ENCODE data around the gene CC2D1A.

DNA sequence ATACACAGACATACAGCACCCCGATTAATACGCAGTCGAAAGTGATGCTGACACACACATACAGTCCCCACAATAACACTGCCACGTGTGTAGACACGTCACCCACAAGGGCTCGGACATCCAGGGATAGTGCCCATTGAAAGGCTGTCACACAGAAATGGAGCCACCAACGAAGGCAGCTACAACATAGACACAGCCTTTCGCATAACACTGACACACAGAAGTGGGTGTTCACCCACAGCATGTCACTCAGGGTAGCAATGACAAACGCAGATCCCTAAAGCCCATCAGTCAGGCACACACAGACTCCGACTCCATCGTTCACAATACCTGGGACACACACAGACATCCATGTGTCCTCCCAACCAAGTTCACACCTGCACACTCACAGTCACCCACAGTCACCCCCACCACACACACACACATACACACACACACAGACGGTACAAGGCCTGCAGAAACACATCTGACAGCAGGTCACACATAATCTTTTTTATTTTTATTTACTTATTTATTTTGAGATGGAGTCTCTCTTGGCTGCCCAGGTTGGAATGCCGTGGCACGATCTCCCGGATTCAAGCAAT is 39.4 kb upstream of the CC2D1A start:
- TF ChIP-seq, protein P1, sequence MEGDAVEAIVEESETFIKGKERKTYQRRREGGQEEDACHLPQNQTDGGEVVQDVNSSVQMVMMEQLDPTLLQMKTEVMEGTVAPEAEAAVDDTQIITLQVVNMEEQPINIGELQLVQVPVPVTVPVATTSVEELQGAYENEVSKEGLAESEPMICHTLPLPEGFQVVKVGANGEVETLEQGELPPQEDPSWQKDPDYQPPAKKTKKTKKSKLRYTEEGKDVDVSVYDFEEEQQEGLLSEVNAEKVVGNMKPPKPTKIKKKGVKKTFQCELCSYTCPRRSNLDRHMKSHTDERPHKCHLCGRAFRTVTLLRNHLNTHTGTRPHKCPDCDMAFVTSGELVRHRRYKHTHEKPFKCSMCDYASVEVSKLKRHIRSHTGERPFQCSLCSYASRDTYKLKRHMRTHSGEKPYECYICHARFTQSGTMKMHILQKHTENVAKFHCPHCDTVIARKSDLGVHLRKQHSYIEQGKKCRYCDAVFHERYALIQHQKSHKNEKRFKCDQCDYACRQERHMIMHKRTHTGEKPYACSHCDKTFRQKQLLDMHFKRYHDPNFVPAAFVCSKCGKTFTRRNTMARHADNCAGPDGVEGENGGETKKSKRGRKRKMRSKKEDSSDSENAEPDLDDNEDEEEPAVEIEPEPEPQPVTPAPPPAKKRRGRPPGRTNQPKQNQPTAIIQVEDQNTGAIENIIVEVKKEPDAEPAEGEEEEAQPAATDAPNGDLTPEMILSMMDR (IDR thresholded peaks at IDR 0.05 in 8 of 11, conservative IDR thresholded peaks at IDR 0.05 in 3 of 11), result no peak
- no peak for TF ChIP-seq POLR2A (IDR thresholded peaks at IDR 0.05)

Data from spleen (tissue), 7 donors.